ENCODE measurements around the gene STOM. TPM values are rescaled to one million over a fixed set of nuclear protein-coding genes. Genes with fewer than 3 reads are reported as not detected.

The STOM gene
- total and polyA plus RNA-seq, 2 of the 8 experiments (the other 6 are each of a cell fraction or from before 2014, with no cell fraction given), result 25.2 to 60.4 TPM

- Histone ChIP-seq H4K5ac (ENCODE audit: insufficient read length, low read depth, low read length) (no peak overlapping the region), H3K4me2 (ENCODE audit: insufficient read depth in 1 of 2, low read depth in 2 of 2, low read length in 2 of 2) (peak overlapping the region; percentile 52 to 61; a peak in 3 of 4 replicates)
- POLR2A ChIA-PET (ENCODE audit: partially characterized antibody), result interaction anchor here (0.6 to 1.7 kb wide), 2 partner anchors 22 to 69 kb away, joined by 3 to 7 read pairs; partner anchors contain the start of gene GSN
- peak; percentile 8; the same call in 1 of the 2 replicates for TF ChIP-seq ATF3 (IDR thresholded peaks at IDR 0.05; ENCODE audit: insufficient read depth, low read depth, low read length)
These were observed 80.2 kb downstream of the STOM start for GRCh38 chr9:121289772-121290370.

More at GRCh38 chr9:121289772-121290370, 80.2 kb downstream of the STOM start:
- H2AK5ac ChIP-seq (ENCODE audit: low read depth, low read length), result no peak overlapping the region
- H4K8ac ChIP-seq (ENCODE audit: extremely low read depth, insufficient read depth, low read length), result no peak overlapping the region
- no peak overlapping the region for H3K23ac ChIP-seq (ENCODE audit: insufficient read length)
- peaks cover 26 to 42% (median 30%) of the 10 kb centered on the region in 4 experiments for H3K4me1 ChIP-seq (replicated peaks in 1 of 4; ENCODE audit: control insufficient read depth in 3 of 4, insufficient read depth in 4 of 4, low read length in 3 of 4)
- no peak overlapping the region for H4K91ac ChIP-seq (replicated peaks; ENCODE audit: insufficient read length, low read length)
- peaks cover 3 to 31% (median 28%) of the 10 kb centered on the region in 4 experiments for H3K27me3 ChIP-seq (replicated peaks in 1 of 4; ENCODE audit: control insufficient read depth in 3 of 4, extremely low read depth in 1 of 4, insufficient read depth in 3 of 4, low read length in 3 of 4)
- peak overlapping the region; percentile 18 for H2BK120ac ChIP-seq (replicated peaks; ENCODE audit: low read depth, low read length)
- H2BK12ac ChIP-seq (ENCODE audit: low read depth, low read length), result 0 out of 2 replicates have a peak overlapping the region, but pooled peaks have one; percentile 30
- no peaks in the 10 kb centered on the region; the same call in 1 of the 2 replicates for H3K23me2 ChIP-seq (ENCODE audit: low read depth, low read length)
- no peak overlapping the region; a peak in 2 of 7 replicates for H3K9ac ChIP-seq (replicated peaks in 1 of 4; ENCODE audit: extremely low read depth in 1 of 4, low read depth in 3 of 4, low read length in 3 of 4)
- H2BK5ac ChIP-seq (ENCODE audit: low read depth, low read length), result no peak overlapping the region
- H3K14ac ChIP-seq (ENCODE audit: insufficient read length), result no peak overlapping the region
- peaks cover 5 to 15% of the 10 kb centered on the region in 2 experiments for H4K20me1 ChIP-seq (replicated peaks in 1 of 2; ENCODE audit: control insufficient read depth in 1 of 2, insufficient read depth in 2 of 2, low read length in 2 of 2)
- no peak overlapping the region for H3K27ac ChIP-seq (ENCODE audit: low read depth, low read length)
- no peak for DNase-seq (ENCODE audit: low read depth in 1 of 2, low spot score in 2 of 2)
- no peaks in the 10 kb centered on the region for H3K79me2 ChIP-seq (ENCODE audit: control insufficient read depth in 1 of 2, insufficient read depth in 2 of 2, low read length in 2 of 2)
- CTCF ChIA-PET (ENCODE audit: partially characterized antibody), result interaction anchor here (0.9 to 4.0 kb wide), 7 partner anchors 9 to 257 kb away, joined by 3 to 22 read pairs (median 4); no protein-coding TSS in a partner anchor
- H2BK20ac ChIP-seq (ENCODE audit: low read length), result no peak overlapping the region
- H2BK15ac ChIP-seq (ENCODE audit: low read length), result no peak overlapping the region
- H3K18ac ChIP-seq (ENCODE audit: extremely low read depth, low read length), result peak overlapping the region; percentile 55
- H3K36me3 ChIP-seq (ENCODE audit: control insufficient read depth in 2 of 4, insufficient read depth in 4 of 4, low read length in 3 of 4), result no peaks in the 10 kb centered on the region
- WGBS, 2 experiments (ENCODE audit: extremely low coverage in 1 of 2, insufficient coverage in 1 of 2, insufficient read length in 1 of 2, insufficient replicate concordance in 2 of 2, low coverage in 1 of 2, low lambda C conversion rate in 2 of 2, missing lambda C conversion rate in 1 of 2), result 84% methylated on average over 7 of the region's 7 CpGs; no CpG with 5 or more reads in 1 of the 2 experiments
- no peak for FAIRE-seq
- H3K4me3 ChIP-seq (ENCODE audit: extremely low read depth in 1 of 4, insufficient read depth in 2 of 4, low read depth in 3 of 4, low read length in 4 of 4), result peak overlapping the region in 2 of 4 experiments; percentile 23 to 30; a peak in 2 of 8 replicates
- H3K79me1 ChIP-seq (ENCODE audit: low read depth, low read length), result no peaks in the 10 kb centered on the region; the same call in 1 of the 2 replicates
- H2AFZ ChIP-seq (ENCODE audit: low read length), result no peak overlapping the region
- no peak overlapping the region for H3K4ac ChIP-seq (replicated peaks; ENCODE audit: insufficient read length, low read depth, low read length)
- no peak overlapping the region for H3K56ac ChIP-seq (replicated peaks; ENCODE audit: insufficient read length, low read depth, low read length)
- no peaks in the 10 kb centered on the region for H3K9me3 ChIP-seq (ENCODE audit: insufficient read depth in 2 of 2, low read depth in 1 of 2, low read length in 1 of 2)
